ENCODE data around the gene NFATC2IP. TPM values are rescaled to one million over a fixed set of nuclear protein-coding genes. Genes with fewer than 3 reads are reported as not detected.
A peak's percentile ranks its signal among the peaks of the same experiment; 100 is the strongest.

NFATC2IP gene
- total and polyA plus RNA-seq, 2 of the 13 experiments (the other 11 are each of a cell fraction or from before 2014, with no cell fraction given) = 32.1 to 48.5 TPM

- TF ChIP-seq, protein P1, sequence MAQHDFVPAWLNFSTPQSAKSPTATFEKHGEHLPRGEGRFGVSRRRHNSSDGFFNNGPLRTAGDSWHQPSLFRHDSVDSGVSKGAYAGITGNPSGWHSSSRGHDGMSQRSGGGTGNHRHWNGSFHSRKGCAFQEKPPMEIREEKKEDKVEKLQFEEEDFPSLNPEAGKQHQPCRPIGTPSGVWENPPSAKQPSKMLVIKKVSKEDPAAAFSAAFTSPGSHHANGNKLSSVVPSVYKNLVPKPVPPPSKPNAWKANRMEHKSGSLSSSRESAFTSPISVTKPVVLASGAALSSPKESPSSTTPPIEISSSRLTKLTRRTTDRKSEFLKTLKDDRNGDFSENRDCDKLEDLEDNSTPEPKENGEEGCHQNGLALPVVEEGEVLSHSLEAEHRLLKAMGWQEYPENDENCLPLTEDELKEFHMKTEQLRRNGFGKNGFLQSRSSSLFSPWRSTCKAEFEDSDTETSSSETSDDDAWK (CRISPR knock-in tag; IDR thresholded peaks at IDR 0.05) = no peak
- TF ChIP-seq NR0B2 (CRISPR knock-in tag; IDR thresholded peaks at IDR 0.05) (no peak), KDM3A (CRISPR knock-in tag; IDR thresholded peaks at IDR 0.05; ENCODE audit: low read depth) (0 out of 2 replicates have a peak, but pooled peaks have one; percentile 29), SAFB2 (CRISPR knock-in tag; IDR thresholded peaks at IDR 0.05; ENCODE audit: borderline replicate concordance, low read depth) (0 out of 2 replicates have a peak, but pooled peaks have one; percentile 3), SPEN (CRISPR knock-in tag; IDR thresholded peaks at IDR 0.05; ENCODE audit: low read depth) (peak; percentile 25; the same call in 1 of the 2 replicates), NR2C2 (CRISPR knock-in tag; IDR thresholded peaks at IDR 0.05; ENCODE audit: borderline replicate concordance) (0 out of 2 replicates have a peak, but pooled peaks have one; percentile 57), HNF4A (CRISPR knock-in tag; IDR thresholded peaks at IDR 0.05) (peak; percentile 85), ZNF782 (CRISPR knock-in tag; IDR thresholded peaks at IDR 0.05; ENCODE audit: borderline replicate concordance) (peak; percentile 52; the same call in 1 of the 2 replicates), TEAD3 (CRISPR knock-in tag; optimal IDR thresholded peaks at IDR 0.05; ENCODE audit: borderline replicate concordance) (peak; percentile 1), PATZ1 (CRISPR knock-in tag; IDR thresholded peaks at IDR 0.05) (no peak), ZNF501 (CRISPR knock-in tag; IDR thresholded peaks at IDR 0.05) (0 out of 2 replicates have a peak, but pooled peaks have one; percentile 25), E2F5 (CRISPR knock-in tag; conservative IDR thresholded peaks at IDR 0.05) (no peak), ZNF761 (CRISPR knock-in tag; conservative IDR thresholded peaks at IDR 0.05) (0 out of 2 replicates have a peak, but pooled peaks have one; percentile 70), YEATS4 (CRISPR knock-in tag; IDR thresholded peaks at IDR 0.05; ENCODE audit: borderline replicate concordance) (peak; percentile 48; the same call in 1 of the 2 replicates), ZMAT3 (CRISPR knock-in tag; conservative IDR thresholded peaks at IDR 0.05) (peak; percentile 77), ZBTB4 (CRISPR knock-in tag; IDR thresholded peaks at IDR 0.05; ENCODE audit: borderline replicate concordance) (0 out of 2 replicates have a peak, but pooled peaks have one; percentile 60), ZNF691 (CRISPR knock-in tag; IDR thresholded peaks at IDR 0.05; ENCODE audit: borderline replicate concordance, low read depth) (0 out of 2 replicates have a peak, but pooled peaks have one; percentile 38)
- TF ChIP-seq, protein P2, sequence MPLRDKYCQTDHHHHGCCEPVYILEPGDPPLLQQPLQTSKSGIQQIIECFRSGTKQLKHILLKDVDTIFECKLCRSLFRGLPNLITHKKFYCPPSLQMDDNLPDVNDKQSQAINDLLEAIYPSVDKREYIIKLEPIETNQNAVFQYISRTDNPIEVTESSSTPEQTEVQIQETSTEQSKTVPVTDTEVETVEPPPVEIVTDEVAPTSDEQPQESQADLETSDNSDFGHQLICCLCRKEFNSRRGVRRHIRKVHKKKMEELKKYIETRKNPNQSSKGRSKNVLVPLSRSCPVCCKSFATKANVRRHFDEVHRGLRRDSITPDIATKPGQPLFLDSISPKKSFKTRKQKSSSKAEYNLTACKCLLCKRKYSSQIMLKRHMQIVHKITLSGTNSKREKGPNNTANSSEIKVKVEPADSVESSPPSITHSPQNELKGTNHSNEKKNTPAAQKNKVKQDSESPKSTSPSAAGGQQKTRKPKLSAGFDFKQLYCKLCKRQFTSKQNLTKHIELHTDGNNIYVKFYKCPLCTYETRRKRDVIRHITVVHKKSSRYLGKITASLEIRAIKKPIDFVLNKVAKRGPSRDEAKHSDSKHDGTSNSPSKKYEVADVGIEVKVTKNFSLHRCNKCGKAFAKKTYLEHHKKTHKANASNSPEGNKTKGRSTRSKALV (CRISPR knock-in tag; IDR thresholded peaks at IDR 0.05) = no peak
Measured at GRCh38 chr16:28936784-28937155, 14.0 kb upstream of the NFATC2IP start (continued).

Data from HepG2 (cell line).